Muscle layer of colon (tissue), 2 donors: ENCODE data around the gene SENP8.
A peak's percentile ranks its signal among the peaks of the same experiment; 100 is the strongest.
"Not testable (repeated sequence)": the region's sequence is repeated elsewhere in the genome, so short reads cannot be mapped to it uniquely, and the experiment has no call there.

Experiments used
- H3K27ac ChIP-seq: one replicate; pipeline ENCODE4 v1.7.0; 2013; ENCODE audit warnings: low read depth, mild to moderate bottlenecking, low read length, moderate library complexity
- H3K27me3 ChIP-seq, 2 donors: one replicate each; pipeline ENCODE4 v1.7.0; 2013; ENCODE audit warnings: low read length in 2 of 2, mild to moderate bottlenecking in 2 of 2; ENCODE audit not compliant: insufficient read depth in 2 of 2, control insufficient read depth in 1 of 2
- H3K36me3 ChIP-seq: one replicate; pipeline ENCODE4 v1.7.0; 2013; ENCODE audit warnings: mild to moderate bottlenecking, low read length; ENCODE audit not compliant: insufficient read depth
- H3K4me1 ChIP-seq: one replicate; pipeline ENCODE4 v1.7.0; 2013; ENCODE audit warnings: mild to moderate bottlenecking, low read length; ENCODE audit not compliant: insufficient read depth
- H3K4me3 ChIP-seq, 2 donors: one replicate each; pipeline ENCODE4 v1.7.0; 2013; ENCODE audit warnings: low read length in 2 of 2, low read depth in 1 of 2, mild to moderate bottlenecking in 1 of 2, moderate library complexity in 1 of 2
- H3K9ac ChIP-seq: one replicate; pipeline ENCODE4 v1.7.0; 2013; ENCODE audit warnings: low read length
- H3K9me3 ChIP-seq: one replicate; pipeline ENCODE4 v1.7.0; 2013; ENCODE audit warnings: mild to moderate bottlenecking, low read length
- donor health status: abdominal sarcoma.
- donor health status: Adenocarcinoma of cecum.

The SENP8 gene

GRCh38 chr15:72118017-72118978 is at the start of gene SENP8, which contains the start of gene MYO9A:
Gene SENP8, plus strand, starts transcription at chr15:72118403. Its CDS starts 21,221 bp downstream, at chr15:72139624.
Gene MYO9A, minus strand, starts transcription at chr15:72118150. Its CDS starts 71,587 bp downstream, at chr15:72046563.
- H3K9ac ChIP-seq, result peak within 1 kb of the TSS; percentile 90
- no peaks in the 10 kb centered on the region for H3K9me3 ChIP-seq
- H3K27me3 ChIP-seq, result no peaks in the 10 kb centered on the region
- H3K4me3 ChIP-seq, result peak within 1 kb of the TSS; percentile 92 to 93
- peak within 1 kb of the TSS; percentile 97 for H3K27ac ChIP-seq
- peaks cover 27% of the 10 kb centered on the region for H3K4me1 ChIP-seq
- no peaks in the 10 kb centered on the region for H3K36me3 ChIP-seq

- no peaks in the 10 kb centered on the region for H3K27me3 ChIP-seq
- H3K9ac ChIP-seq, result no peak overlapping the region
- H3K27ac ChIP-seq, result no peak overlapping the region
Observed at GRCh38 chr15:72068856-72069255, 49.3 kb upstream of the SENP8 start.

DNA sequence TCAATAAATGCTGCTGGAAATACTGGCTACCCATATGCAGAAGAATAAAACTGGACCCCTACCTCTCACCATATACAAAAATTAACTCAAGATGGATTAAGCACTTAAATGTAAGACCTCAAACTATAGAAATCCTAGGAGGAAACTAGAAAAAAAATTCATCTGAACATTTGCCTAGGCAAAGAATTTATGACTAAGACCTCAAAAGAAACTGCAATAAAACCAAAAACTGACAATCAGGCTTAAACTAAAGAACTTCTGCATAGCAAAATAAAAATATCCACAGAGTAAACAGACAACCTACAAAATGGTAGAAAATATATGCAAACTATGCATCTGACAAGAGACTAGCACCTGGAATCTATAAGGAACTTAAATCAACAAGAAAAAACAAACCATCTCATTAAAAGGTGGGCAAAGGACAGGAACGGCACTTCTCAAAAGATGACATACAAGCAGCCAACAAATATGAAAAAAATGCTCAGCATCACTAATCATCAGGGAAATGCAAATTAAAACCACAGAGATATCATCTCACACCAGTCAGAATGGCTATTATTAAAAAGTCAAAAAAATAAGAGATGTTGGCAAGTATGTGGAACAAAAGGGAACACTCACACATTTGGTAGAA is 47.3 kb upstream of the SENP8 start:
- no peak overlapping the region for H3K9ac ChIP-seq
- no peak overlapping the region for H3K27ac ChIP-seq
- H3K4me3 ChIP-seq, result no peak overlapping the region
- H3K4me1 ChIP-seq, result no peaks in the 10 kb centered on the region
- no peaks in the 10 kb centered on the region for H3K9me3 ChIP-seq
- no peaks in the 10 kb centered on the region for H3K36me3 ChIP-seq
- no peaks in the 10 kb centered on the region for H3K27me3 ChIP-seq

More at GRCh38 chr15:72068856-72069255, 49.3 kb upstream of the SENP8 start:
- H3K4me1 ChIP-seq, result no peaks in the 10 kb centered on the region
- H3K4me3 ChIP-seq, result no peak overlapping the region
- H3K9me3 ChIP-seq, result no peaks in the 10 kb centered on the region
- H3K36me3 ChIP-seq, result no peaks in the 10 kb centered on the region

GRCh38 chr15:72071448-72071825 is 46.8 kb upstream of the SENP8 start:
- not testable (repeated sequence) for H3K9ac ChIP-seq

GRCh38 chr15:72074335-72075060 is 43.7 kb upstream of the SENP8 start:
- H3K9me3 ChIP-seq, result no peaks in the 10 kb centered on the region
- no peaks in the 10 kb centered on the region for H3K27me3 ChIP-seq
- H3K4me3 ChIP-seq, result no peak overlapping the region
- no peak overlapping the region for H3K9ac ChIP-seq
- H3K4me1 ChIP-seq, result no peaks in the 10 kb centered on the region
- no peaks in the 10 kb centered on the region for H3K36me3 ChIP-seq
- H3K27ac ChIP-seq, result no peak overlapping the region

More at GRCh38 chr15:72071448-72071825, 46.8 kb upstream of the SENP8 start:
- H3K4me3 ChIP-seq, H3K27me3 ChIP-seq, H3K27ac ChIP-seq, H3K36me3 ChIP-seq, H3K9me3 ChIP-seq, H3K4me1 ChIP-seq: not testable (repeated sequence)

GRCh38 chr15:72077950-72078349 is 40.3 kb upstream of the SENP8 start:
- no peaks in the 10 kb centered on the region for H3K4me1 ChIP-seq
- H3K36me3 ChIP-seq, result no peaks in the 10 kb centered on the region
- H3K9ac ChIP-seq, result no peak overlapping the region
- H3K27ac ChIP-seq, result no peak overlapping the region
- H3K4me3 ChIP-seq, result no peak overlapping the region
- no peaks in the 10 kb centered on the region for H3K9me3 ChIP-seq
- H3K27me3 ChIP-seq, result no peaks in the 10 kb centered on the region

DNA sequence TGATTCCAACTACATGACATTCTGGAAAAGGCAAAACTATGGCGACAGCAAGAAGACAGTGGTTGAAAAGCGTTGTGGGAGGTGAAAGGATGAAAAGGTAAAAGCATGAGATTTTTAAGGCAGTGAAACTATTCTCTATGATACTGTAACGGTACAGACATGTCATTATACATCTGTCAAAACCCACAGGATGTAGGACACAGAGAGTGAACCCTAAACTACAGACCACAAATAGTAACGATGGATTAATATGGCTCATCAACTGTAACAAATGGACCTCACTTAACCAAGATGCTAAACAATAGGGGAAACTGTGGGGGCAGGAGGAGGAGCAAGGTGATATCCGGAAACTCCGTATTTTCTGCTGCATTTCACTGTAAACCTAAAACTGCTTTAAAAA is 39.3 kb upstream of the SENP8 start:
- no peak overlapping the region for H3K27ac ChIP-seq
- H3K27me3 ChIP-seq, result no peaks in the 10 kb centered on the region
- no peak overlapping the region for H3K4me3 ChIP-seq
- H3K4me1 ChIP-seq, result no peaks in the 10 kb centered on the region
- H3K9me3 ChIP-seq, result no peaks in the 10 kb centered on the region
- no peaks in the 10 kb centered on the region for H3K36me3 ChIP-seq
- H3K9ac ChIP-seq, result no peak overlapping the region

- no peak overlapping the region for H3K27ac ChIP-seq
- no peaks in the 10 kb centered on the region for H3K36me3 ChIP-seq
- no peak overlapping the region for H3K9ac ChIP-seq
- H3K27me3 ChIP-seq, result no peaks in the 10 kb centered on the region
- no peaks in the 10 kb centered on the region for H3K9me3 ChIP-seq
- no peaks in the 10 kb centered on the region for H3K4me1 ChIP-seq
- H3K4me3 ChIP-seq, result no peak overlapping the region
Observed at GRCh38 chr15:72082176-72082575, 36.0 kb upstream of the SENP8 start.

DNA sequence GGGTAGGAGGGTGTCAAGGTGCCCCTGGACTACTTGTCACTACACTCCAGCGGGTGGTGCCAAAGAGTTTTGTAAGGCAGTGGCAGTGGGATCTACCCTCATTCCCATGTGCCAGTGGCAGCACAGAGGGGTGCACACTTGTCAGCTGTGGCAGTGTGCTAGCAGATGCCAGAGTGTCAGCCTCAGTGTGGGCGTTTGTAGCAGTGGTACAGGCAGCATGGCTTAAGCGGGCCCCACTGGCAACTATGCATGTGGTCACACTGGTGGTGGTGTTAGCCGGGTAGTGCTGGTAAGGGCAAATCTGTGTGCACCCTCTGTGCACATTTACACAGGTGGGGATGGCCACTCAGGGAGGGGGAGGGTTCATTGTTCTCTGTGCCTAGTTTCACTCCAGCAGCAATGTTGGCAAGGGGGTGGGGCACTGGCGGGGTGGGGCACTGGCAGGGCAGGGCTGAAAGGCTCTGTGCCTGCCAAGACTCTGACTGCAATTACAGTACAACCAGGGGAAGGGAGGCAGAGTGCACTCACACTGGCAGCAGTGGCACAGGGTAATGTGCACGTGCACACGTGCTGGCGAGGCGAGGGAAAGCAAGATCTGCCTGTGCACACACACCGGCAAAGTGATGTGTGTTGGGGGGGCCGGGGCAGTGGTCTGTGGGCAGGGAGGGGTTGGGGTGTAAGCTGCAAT is 32.0 kb upstream of the SENP8 start:
- H3K27me3 ChIP-seq, result no peaks in the 10 kb centered on the region
- no peak overlapping the region for H3K27ac ChIP-seq
- no peak overlapping the region for H3K4me3 ChIP-seq

DNA sequence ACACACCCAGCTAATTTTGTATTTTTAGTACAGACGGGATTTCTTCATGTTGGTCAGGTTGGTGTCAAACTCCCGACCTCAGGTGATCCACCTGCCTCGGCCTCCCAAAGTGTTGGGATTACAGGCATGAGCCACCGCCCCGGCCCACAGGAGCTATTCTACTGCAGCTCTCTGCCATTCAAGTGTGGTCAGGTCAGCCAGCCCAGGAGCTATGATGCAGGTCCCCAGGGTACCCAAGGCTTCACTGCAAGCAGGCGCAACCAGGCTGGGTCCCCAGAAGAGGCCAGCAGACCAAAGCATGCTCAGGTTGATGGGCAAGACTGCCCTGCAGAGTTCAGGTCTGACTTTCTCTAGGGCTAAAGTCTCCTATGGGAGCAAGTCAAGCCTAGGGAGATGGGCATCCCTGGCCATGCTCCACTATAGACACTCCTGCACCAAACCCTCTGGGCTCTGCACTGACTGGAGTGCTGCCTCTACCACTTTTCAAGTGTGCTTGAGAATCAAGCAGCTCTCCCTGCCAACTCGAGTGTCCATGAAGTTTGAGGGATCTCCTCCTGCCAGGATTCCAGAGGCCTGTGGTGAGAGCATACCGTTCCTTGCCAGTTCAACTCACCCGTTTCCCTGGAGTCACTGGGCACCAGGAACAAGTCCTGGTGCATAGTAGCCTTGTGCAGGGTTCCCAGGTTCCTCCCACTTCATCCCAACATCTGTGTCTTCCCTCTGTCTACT is 31.1 kb upstream of the SENP8 start:
- no peaks in the 10 kb centered on the region for H3K36me3 ChIP-seq

More for the DNA sequence above, 32.0 kb upstream of the SENP8 start:
- H3K36me3 ChIP-seq, result no peaks in the 10 kb centered on the region
- no peaks in the 10 kb centered on the region for H3K4me1 ChIP-seq
- H3K9ac ChIP-seq, result no peak overlapping the region
- H3K9me3 ChIP-seq, result no peaks in the 10 kb centered on the region

More for the DNA sequence above, 31.1 kb upstream of the SENP8 start:
- Histone ChIP-seq H3K9me3 (no peaks in the 10 kb centered on the region), H3K9ac (no peak overlapping the region), H3K27me3 (no peaks in the 10 kb centered on the region), H3K4me3 (no peak overlapping the region), H3K4me1 (no peaks in the 10 kb centered on the region), H3K27ac (no peak overlapping the region)
